Activated T-helper 1 cell treated with anti-CD3 and anti-CD28 coated beads, Interleukin-2, amount 50 U/mL, for 16 hours (primary cell): Measurements from ENCODE around the gene ABHD14A.

Experiments used
- DNase-seq, 2 donors: peaks; one replicate each; pipeline ENCODE4 v3.0.0-alpha.2; 2020; ENCODE audit warnings: low read depth in 1 of 2, low spot score in 1 of 2

ABHD14A gene

DNA sequence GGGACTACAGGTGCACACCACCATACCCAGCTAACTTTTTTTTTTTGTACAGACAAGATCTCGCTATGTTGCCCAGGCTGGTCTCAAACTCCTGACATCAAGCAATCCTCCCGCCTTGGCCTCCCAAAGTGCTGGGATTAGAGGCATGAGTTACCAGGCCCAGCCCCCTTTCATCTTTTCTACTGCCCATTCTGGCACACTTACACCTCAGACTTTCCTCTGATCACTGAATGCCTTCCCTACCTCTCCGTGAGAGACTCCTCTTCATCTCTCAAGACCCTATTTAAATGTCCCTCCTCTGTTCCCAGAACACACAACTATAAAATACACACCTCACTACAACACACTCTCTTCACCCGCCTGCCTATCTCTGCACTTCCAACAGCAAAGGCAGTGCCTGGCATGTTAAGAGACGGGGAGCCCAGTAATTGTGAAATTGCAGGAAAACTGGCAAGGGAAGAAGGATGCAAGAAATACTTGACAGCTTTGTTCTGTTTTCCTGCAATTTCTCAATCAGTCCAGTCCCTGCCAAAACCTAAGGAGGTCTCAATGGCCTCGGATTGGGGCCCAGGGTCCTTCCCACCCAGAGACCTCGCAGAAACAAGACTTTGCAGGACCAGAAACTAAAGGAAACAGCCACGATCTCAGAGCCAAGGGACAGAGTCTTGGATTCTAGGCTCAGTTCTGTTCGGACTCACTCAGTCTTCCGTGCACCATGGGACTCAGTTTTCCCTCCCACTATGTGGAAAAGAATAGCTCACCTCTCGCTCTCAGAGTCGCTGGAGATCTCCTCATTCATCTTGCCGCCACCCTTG lies 34.0 kb upstream of the ABHD14A start:
- DNase-seq = no peak

DNA sequence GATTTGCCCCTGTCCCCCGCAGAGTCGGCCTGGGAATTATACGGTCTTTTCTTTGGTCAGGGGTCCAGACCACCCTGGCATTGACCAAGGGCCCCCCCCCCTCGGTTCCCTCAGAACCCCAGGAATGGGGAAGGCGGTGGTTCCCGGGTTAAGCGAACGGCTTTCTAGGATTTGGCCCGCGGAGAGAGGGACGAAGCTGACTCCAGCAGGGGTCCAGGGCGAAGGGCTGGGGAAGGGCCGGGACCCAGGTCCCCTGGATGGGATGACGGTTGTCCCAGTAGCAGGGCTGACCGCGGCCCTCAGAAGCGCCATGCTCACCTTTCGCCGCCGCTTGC lies 33.4 kb upstream of the ABHD14A start:
- no peak for DNase-seq

DNA sequence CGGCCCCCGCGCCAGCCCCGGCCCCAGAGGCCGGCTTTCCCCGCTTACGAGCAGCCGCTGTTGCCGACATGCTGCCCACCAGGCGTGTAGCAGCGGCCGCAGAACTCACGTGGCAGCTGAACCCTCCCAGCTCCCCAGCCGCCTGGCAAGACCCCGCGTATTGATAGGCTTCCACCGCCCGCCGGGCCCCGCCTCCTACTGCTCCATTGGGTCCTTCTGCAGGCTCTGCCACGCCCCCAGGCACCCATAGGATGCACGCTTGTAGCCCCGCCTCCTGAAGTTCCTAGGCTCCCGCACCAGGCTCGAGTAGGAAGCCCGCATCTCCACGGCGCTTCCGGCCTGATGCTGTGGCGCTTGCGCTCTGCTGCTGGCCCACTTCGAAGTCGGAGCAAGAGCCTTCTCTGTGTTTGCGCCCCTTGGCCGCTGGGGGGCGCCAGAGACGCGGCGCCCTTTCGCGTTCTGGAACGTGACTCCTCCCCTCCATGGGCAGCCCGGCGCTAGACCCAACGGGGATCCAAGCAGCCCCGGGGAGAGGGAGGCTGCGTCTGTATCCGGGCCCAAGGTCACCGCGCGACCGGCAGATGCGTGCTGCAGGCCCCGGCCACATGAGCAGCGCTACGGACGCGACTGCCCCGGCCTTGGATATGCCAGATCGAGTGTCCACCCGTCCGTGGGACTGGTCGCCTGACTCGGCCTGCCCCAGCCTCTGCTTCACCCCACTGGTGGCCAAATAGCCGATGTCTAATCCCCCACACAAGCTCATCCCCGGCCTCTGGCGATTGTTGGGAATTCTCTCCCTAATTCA lies 32.9 kb upstream of the ABHD14A start, which contains the start of the genes PARP3 and RRP9:
Gene PARP3 (plus strand): TSS at position 566 of the 805 bp plus-strand sequence. CDS start 993 bp downstream, outside the sequence.
Gene RRP9 (minus strand): TSS at position 107 of the 805 bp plus-strand sequence. CDS start 37 bp downstream, at position 70.
- DNase-seq = peak; percentile 98 to 99

DNA sequence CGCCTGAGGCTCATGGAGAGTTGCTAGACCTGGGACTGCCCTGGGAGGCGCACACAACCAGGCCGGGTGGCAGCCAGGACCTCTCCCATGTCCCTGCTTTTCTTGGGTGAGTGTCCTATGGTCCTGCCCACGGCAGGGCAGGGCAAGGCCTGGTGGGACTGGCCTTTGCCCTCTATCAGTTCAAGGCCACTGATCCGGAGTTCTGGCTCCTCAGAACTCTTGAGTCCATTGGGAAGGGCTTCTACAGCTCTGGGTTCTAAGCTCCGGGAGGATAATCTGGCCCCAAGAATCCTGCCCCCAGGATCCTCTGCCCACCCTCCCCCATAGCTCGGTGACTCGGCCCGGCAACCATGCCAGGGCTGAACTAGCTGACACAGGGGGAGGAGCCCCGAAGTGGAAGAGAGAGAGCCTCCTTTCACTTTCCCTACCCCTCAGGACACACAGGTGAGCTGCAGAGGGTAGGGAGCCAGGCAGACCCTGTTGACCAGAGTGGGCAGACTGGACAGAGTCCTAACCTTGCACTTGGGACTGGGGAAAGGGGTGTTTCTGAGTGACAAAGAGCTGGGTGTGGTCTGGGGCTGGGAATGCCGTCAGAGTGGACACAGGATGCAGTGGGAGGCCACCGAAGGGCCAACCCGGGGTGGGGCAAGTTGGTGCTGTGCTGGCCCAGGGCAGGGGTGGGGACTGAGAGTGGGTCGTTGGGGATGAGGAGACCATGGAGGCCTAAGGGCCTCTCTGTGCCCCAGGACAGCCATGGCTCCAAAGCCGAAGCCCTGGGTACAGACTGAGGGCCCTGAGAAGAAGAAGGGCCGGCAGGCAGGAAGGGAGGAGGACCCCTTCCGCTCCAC lies 32.0 kb upstream of the ABHD14A start:
- DNase-seq = peak in 1 of 2 donors; percentile 37

- DNase-seq = no peak
Measured at GRCh38 chr3:51943451-51944391, 31.1 kb upstream of the ABHD14A start.

GRCh38 chr3:51944451-51945021 lies 30.3 kb upstream of the ABHD14A start:
- DNase-seq = no peak

GRCh38 chr3:51945031-51945840 lies 29.6 kb upstream of the ABHD14A start:
- no peak for DNase-seq

DNA sequence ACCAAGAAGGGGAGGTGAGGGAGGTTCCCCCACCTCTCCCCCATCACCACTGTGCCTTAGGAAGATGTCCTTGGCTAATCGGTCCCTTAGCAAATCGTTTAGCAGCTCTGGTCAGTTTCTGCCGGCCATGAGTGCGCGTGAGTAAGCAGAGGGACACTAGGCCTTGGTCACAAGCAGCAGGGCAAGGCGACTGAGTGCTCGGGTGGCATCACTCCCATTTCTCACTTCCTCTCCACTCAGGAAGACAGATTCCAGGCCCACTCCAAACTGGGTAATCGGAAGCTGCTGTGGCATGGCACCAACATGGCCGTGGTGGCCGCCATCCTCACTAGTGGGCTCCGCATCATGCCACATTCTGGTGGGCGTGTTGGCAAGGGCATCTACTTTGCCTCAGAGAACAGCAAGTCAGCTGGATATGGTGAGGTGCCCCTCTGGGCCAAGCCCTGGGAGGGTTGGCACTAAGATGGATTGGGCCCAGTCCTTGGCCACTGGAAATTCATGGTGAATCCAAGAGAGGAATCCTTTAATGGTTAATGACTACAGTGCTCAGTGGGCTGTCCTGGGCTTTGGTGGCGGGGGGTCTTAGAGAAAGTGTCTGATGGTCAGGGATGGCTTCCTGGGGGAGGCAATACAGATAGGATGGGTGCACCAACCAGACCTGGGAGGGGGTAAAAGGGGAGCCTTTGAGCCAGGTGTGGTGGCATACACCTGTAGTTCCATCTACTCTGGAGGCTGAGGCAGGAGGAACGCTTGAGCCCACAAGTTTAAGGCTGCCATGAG lies 28.7 kb upstream of the ABHD14A start:
- no peak for DNase-seq

DNA sequence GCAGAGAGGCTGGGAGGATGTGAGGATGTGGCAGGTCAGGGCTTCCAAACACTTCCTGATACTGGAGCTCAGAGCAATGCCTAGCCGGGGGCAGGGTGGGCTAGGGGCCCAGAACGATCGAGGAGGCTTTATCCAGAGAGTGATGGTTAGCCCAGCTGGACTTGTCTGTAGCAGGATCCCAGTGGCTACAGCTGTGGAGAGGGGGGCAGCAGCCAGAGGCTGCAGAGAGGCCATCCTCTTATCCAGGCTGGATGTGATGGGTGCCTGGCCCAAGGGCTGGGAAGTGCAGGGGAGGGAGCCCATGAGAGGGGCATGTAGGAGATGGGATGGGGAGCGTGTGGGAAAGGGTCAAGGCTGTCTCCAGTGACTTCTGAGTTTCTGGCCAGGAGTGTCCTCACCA lies 28.1 kb upstream of the ABHD14A start:
- DNase-seq = no peak

- DNase-seq = no peak
Measured at GRCh38 chr3:51947215-51947900, 27.5 kb upstream of the ABHD14A start.

DNA sequence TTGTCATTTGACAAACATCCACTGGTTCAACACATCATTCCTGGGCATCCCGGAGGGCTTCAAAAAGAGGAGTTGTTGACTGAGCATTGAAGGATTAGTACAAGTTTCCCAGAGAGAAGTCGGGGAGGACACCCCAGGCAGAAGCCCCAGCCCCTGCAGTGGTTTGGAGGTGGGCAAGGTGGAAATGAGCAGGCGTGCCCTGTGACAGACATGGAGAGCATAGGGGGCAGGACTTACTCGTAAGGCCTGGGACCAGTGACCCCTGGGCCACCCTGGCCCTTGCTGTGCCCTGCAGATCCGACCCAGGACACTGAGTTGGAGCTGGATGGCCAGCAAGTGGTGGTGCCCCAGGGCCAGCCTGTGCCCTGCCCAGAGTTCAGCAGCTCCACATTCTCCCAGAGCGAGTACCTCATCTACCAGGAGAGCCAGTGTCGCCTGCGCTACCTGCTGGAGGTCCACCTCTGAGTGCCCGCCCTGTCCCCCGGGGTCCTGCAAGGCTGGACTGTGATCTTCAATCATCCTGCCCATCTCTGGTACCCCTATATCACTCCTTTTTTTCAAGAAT lies 26.8 kb upstream of the ABHD14A start:
- DNase-seq = no peak

GRCh38 chr3:51949121-51949520 lies 25.7 kb upstream of the ABHD14A start:
- no peak for DNase-seq

GRCh38 chr3:51950899-51951298 lies 24.0 kb upstream of the ABHD14A start:
- no peak for DNase-seq

DNA sequence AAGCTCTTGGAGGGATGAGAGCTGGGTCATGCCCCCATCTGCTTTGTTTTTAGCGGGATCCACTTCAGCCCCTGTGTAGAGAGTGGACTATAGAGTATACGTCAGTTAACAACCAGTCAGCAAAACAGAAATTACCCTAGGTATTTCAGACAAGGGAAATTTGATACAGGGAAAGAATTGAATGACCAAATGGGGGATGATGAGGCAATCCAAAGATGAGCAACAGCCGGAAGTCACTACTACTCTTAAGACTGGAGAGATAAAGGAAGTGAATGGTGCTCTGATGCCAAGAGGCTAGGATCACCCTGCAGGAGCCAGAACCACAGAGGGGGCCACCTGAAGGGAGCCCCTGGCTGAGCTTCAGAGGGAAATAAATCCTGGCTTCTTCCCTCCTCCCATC lies 21.4 kb upstream of the ABHD14A start:
- DNase-seq = no peak

DNA sequence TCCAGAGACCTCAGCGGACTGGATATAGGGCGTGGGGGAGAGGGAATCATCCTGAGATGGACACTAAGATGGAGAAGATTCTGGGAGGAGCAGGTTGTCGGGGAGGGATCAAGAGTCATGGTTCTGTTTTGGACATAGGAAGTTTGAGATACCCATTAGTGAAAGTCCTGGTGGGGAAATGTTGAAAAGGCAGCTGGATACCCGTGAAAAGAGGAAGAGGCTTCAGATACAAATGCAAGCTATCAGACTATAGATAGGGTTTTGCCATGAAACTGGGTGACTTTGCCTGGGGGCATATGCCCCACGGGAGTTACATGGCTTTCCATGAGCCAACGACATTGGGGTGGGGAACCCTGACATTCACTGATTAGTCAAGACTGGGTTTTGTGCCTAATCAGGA lies 20.8 kb upstream of the ABHD14A start:
- no peak for DNase-seq

DNA sequence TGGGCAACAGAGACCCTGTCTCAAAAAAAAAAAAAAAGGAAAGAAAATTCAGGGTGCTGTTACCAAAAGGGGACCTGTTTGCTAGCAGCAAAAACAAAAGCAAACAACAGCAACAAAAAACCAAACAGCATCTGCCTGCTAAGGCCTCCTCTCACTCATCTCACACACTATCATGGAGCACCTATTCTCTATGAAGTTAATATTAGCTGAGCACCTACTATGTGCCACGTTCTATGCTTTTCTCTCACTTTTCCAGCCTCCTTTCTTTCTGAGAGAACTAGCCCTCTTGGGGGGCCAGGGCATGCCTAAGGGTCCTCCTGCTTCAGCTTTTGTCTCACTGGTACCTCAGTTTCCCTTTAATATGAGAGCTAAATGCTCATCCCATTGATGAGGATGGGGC lies 20.2 kb upstream of the ABHD14A start:
- no peak for DNase-seq

DNA sequence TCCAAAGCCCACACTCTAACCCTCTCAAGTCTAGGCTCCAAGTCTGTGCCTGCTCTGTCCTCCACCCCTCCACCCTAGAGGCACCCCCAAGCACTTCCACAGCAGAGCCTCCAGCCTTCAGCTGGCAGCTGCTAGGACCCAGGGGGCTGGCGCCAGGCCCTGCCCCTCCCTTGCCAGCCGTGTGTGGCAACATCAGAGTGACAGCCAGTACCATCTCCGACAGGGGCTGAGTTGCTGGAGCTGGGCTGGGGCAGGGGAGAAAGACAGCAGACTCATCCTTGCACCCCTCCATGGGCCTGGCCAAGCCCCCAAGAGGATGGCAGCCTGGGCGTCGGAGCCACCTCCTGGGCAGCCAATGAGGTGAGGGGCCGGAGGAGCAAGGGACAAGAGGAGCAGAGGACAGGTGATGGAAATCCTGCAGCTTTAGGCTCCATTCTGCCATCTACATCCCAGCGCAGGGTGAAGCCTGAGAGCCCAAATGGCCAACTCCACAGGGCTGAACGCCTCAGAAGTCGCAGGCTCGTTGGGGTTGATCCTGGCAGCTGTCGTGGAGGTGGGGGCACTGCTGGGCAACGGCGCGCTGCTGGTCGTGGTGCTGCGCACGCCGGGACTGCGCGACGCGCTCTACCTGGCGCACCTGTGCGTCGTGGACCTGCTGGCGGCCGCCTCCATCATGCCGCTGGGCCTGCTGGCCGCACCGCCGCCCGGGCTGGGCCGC lies 19.5 kb upstream of the ABHD14A start, which contains the start of gene GPR62:
Gene GPR62 (plus strand): TSS at position 207 of the 718 bp plus-strand sequence. CDS start 272 bp downstream, at position 479.
- DNase-seq = no peak
